Measurements from ENCODE around the gene BNIP1.

BNIP1 gene

DNA sequence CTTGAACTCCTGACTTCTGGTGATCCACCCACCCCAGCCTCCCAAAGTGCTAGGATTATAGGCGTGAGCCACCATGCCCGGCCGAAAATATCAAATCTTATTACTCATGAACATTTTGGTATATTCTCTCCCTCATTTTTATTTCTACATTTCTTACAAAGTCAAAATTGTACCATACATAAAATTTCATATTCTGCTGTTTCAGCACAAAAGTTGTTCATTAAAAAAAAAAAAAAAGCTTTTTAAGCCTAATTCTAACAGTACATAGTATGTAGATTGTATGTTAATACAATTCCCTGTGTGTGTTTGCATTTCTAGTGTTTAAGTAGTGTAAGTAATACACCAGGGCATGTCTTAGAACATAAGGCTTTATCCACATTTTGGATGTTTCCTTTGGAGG is 14.9 kb downstream of the BNIP1 start:
- DNase-seq (ENCODE audit: low spot score): no peak
- in situ Hi-C loops (cut with MboI; ENCODE audit: low sequenced_read_pairs, unreplicated experiment): no loop called here
- TF ChIP-seq CTCF (IDR thresholded peaks at IDR 0.05; ENCODE audit: borderline replicate concordance, control extremely low read depth, extremely low read depth, insufficient read depth, missing control alignments): no peak

DNA sequence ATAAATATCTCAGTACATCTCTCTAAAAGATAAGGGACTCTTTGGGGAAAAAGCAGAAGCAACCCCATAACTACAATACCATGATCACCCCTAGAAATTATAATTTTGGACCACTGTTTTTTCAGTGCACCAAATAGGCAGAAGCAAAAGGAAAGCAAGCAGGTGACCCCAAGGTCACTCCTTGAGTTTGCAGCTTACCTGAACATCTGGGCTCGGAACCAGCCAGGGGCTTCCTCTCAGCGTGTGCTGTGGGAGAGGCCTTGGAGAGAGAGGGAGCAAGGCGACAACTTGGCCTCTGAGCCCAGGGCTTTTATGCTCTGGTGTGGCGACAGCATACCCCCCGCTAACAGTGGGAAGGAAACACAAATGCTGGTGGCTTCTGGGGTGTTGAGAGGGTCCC is 16.8 kb downstream of the BNIP1 start:
- in situ Hi-C loops (cut with MboI; ENCODE audit: low sequenced_read_pairs, unreplicated experiment): no loop called here
- DNase-seq (ENCODE audit: low spot score): no peak
- TF ChIP-seq CTCF (IDR thresholded peaks at IDR 0.05; ENCODE audit: borderline replicate concordance, control extremely low read depth, extremely low read depth, insufficient read depth, missing control alignments): no peak

- in situ Hi-C loops (cut with MboI; ENCODE audit: low sequenced_read_pairs, unreplicated experiment): no loop called here
These were observed 18.9 kb downstream of the BNIP1 start for GRCh38 chr5:173163219-173163618.

GRCh38 chr5:173165177-173166016 is 21.1 kb downstream of the BNIP1 start:
- no peak for TF ChIP-seq CTCF (IDR thresholded peaks at IDR 0.05; ENCODE audit: borderline replicate concordance, control extremely low read depth, extremely low read depth, insufficient read depth, missing control alignments)
- in situ Hi-C loops (cut with MboI; ENCODE audit: low sequenced_read_pairs, unreplicated experiment): no loop called here

More at GRCh38 chr5:173163219-173163618, 18.9 kb downstream of the BNIP1 start:
- DNase-seq (ENCODE audit: low spot score): no peak
- TF ChIP-seq CTCF (IDR thresholded peaks at IDR 0.05; ENCODE audit: borderline replicate concordance, control extremely low read depth, extremely low read depth, insufficient read depth, missing control alignments): no peak

GRCh38 chr5:173172166-173172565 is 27.8 kb downstream of the BNIP1 start:
- no peak for TF ChIP-seq CTCF (IDR thresholded peaks at IDR 0.05; ENCODE audit: borderline replicate concordance, control extremely low read depth, extremely low read depth, insufficient read depth, missing control alignments)
- DNase-seq (ENCODE audit: low spot score): no peak
- in situ Hi-C loops (cut with MboI; ENCODE audit: low sequenced_read_pairs, unreplicated experiment): no loop called here

More at GRCh38 chr5:173165177-173166016, 21.1 kb downstream of the BNIP1 start:
- DNase-seq (ENCODE audit: low spot score): no peak

- DNase-seq (ENCODE audit: low spot score): no peak
- in situ Hi-C loops (cut with MboI; ENCODE audit: low sequenced_read_pairs, unreplicated experiment): no loop called here
- no peak for TF ChIP-seq CTCF (IDR thresholded peaks at IDR 0.05; ENCODE audit: borderline replicate concordance, control extremely low read depth, extremely low read depth, insufficient read depth, missing control alignments)
These were observed 31.2 kb downstream of the BNIP1 start for GRCh38 chr5:173175523-173175922.

Measured in GM13976 (cell line).